GM12875 (cell line): ENCODE results near the gene HOXB5.

ENCODE experiments used
- H3K4me3 ChIP-seq: one replicate; pipeline ENCODE4 v1.5.1; 2011; ENCODE audit warnings: low read depth, low read length, control low read depth
- CTCF ChIP-seq: IDR thresholded peaks from 2 replicates; pipeline ENCODE4 v1.5.1; 2011; ENCODE audit warnings: low read depth, mild to moderate bottlenecking, control low read depth, inconsistent platforms, low read length, moderate library complexity, borderline replicate concordance; ENCODE audit not compliant: insufficient read depth

HOXB5 gene

GRCh38 chr17:48545539-48545938 lies 48.0 kb downstream of the HOXB5 start:
- TF ChIP-seq CTCF, result no peak
- no peak overlapping the region for H3K4me3 ChIP-seq

GRCh38 chr17:48545022-48545375 lies 48.6 kb downstream of the HOXB5 start, which contains the start of gene HOXB2:
TSS of gene HOXB2 (minus strand) at chr17:48545109. CDS start at chr17:48544911, 198 bp downstream.
- TF ChIP-seq CTCF, result no peak
- H3K4me3 ChIP-seq, result peak within 1 kb of the TSS; percentile 80

- peak overlapping the region; percentile 80 for H3K4me3 ChIP-seq
- no peak for TF ChIP-seq CTCF
Measured at GRCh38 chr17:48544349-48545021, 49.1 kb downstream of the HOXB5 start.

GRCh38 chr17:48543854-48544348 lies 49.7 kb downstream of the HOXB5 start:
- TF ChIP-seq CTCF, result no peak
- H3K4me3 ChIP-seq, result peak overlapping the region; percentile 80

- H3K4me3 ChIP-seq, result peak overlapping the region; percentile 80
- TF ChIP-seq CTCF, result peak; percentile 26; the same call in 1 of the 2 replicates
Measured at GRCh38 chr17:48543107-48543853, 50.3 kb downstream of the HOXB5 start.

- peak overlapping the region; percentile 80 for H3K4me3 ChIP-seq
- no peak for TF ChIP-seq CTCF
Measured at GRCh38 chr17:48542698-48543106, 50.9 kb downstream of the HOXB5 start.
